Endothelial cell of umbilical vein (primary cell): ENCODE data around the gene SPHK2. TPM values are rescaled to one million over a fixed set of nuclear protein-coding genes. Genes with fewer than 3 reads are reported as not detected.

Source experiments
- BruUV-seq: library from RNA; stranded (reverse); fragments of 400-500 nt; replicated peaks from 2 replicates; lab custom pipeline; 2021; lab: Mats Ljungman, UMichigan
- CTCF ChIA-PET: fragments of 300-600, 350-600 bp; sonication (Branson Sonifier 250); formaldehyde crosslinking; loops from one replicate; lab custom pipeline; 2021; ENCODE audit warnings: antibody characterized with exemption, inconsistent platforms; lab: Charles Lee
- POLR2A ChIA-PET: fragments of 300-600, 350-600 bp; sonication (Branson Sonifier 250); formaldehyde crosslinking; loops from one replicate; lab custom pipeline; 2021; ENCODE audit warnings: antibody characterized with exemption, inconsistent platforms; lab: Charles Lee
- DNase-seq: peaks from one replicate; pipeline ENCODE4 v3.0.0-alpha.2; 2011; ENCODE audit warnings: low read depth, low spot score
- FAIRE-seq: peaks from 2 replicates; lab custom pipeline; 2011; peaks lifted over from hg19 to GRCh38; lab: Jason Lieb, UNC
- H2AFZ ChIP-seq: 2 replicates; pipeline ENCODE4 v1.6.0; 2012; ENCODE audit warnings: low read depth, low read length, control low read depth, inconsistent platforms
- H3K27ac ChIP-seq: 2 replicates; pipeline ENCODE4 v1.5.1; 2011; ENCODE audit warnings: low read depth, mild to moderate bottlenecking, control low read depth, low read length, moderate library complexity; ENCODE audit not compliant: insufficient read depth
- H3K27me3 ChIP-seq, 2 experiments: 2 replicates each; pipeline versions ENCODE4 v1.6.0 to v1.6.1; 2011; ENCODE audit warnings: low read length in 2 of 2, mixed read lengths in 1 of 2; ENCODE audit not compliant: control insufficient read depth in 2 of 2, insufficient read depth in 2 of 2
- H3K36me3 ChIP-seq, 2 experiments: 2 replicates in 1 of 2; 3 replicates in 1 of 2; pipeline ENCODE4 v1.5.1; 2011; ENCODE audit warnings: low read length in 2 of 2, mild to moderate bottlenecking in 1 of 2, moderate library complexity in 1 of 2; ENCODE audit not compliant: control insufficient read depth in 2 of 2, insufficient read depth in 2 of 2; ENCODE audit errors: extremely low read depth in 1 of 2
- H3K4me1 ChIP-seq: 3 replicates; pipeline ENCODE4 v1.5.1; 2011; ENCODE audit warnings: mild to moderate bottlenecking, low read length; ENCODE audit not compliant: control insufficient read depth, insufficient read depth; ENCODE audit errors: extremely low read depth
- H3K4me2 ChIP-seq: 2 replicates; pipeline ENCODE4 v1.6.1; 2011; ENCODE audit warnings: low read length, control low read depth, mixed read lengths; ENCODE audit not compliant: insufficient read depth
- H3K4me3 ChIP-seq, 3 experiments: fragments of 200-600 bp in 1 of 3; sonication (generic), shearing (Covaris generic) in 1 of 3; replicated peaks in 1 of 3; 2 replicates each; pipeline ENCODE4 v1.5.1; 2011 to 2016; ENCODE audit warnings: control low read depth in 3 of 3, low read length in 3 of 3, mild to moderate bottlenecking in 2 of 3, inconsistent platforms in 1 of 3, low read depth in 1 of 3, moderate library complexity in 1 of 3; ENCODE audit not compliant: insufficient read depth in 1 of 3
- H3K79me2 ChIP-seq: 2 replicates; pipeline ENCODE4 v1.6.0; 2012; ENCODE audit warnings: low read length, inconsistent platforms; ENCODE audit not compliant: control insufficient read depth, insufficient read depth
- H3K9ac ChIP-seq: replicated peaks from 2 replicates; pipeline ENCODE3; 2011; ENCODE audit warnings: low read length, control low read depth; ENCODE audit not compliant: insufficient read depth; ENCODE audit errors: extremely low read depth
- H3K9me1 ChIP-seq: replicated peaks from 3 replicates; pipeline ENCODE4 v1.6.0; 2011; ENCODE audit warnings: mild to moderate bottlenecking, low read length; ENCODE audit not compliant: control insufficient read depth, insufficient read depth; ENCODE audit errors: extremely low read depth
- H3K9me3 ChIP-seq: replicated peaks from 2 replicates; pipeline ENCODE4 v1.5.1; 2012; ENCODE audit warnings: low read length, inconsistent platforms; ENCODE audit not compliant: control insufficient read depth, insufficient read depth
- H4K20me1 ChIP-seq: replicated peaks from 2 replicates; pipeline ENCODE3; 2011; ENCODE audit warnings: mild to moderate bottlenecking, low read length; ENCODE audit not compliant: control insufficient read depth, insufficient read depth; ENCODE audit errors: extremely low read depth
- EZH2 ChIP-seq: IDR thresholded peaks from 2 replicates; pipeline ENCODE4 v1.6.1; 2012; ENCODE audit warnings: borderline replicate concordance, low read depth, mild to moderate bottlenecking, moderate library complexity, low read length, inconsistent platforms; ENCODE audit not compliant: severe bottlenecking
- GATA2 ChIP-seq: IDR thresholded peaks from 2 replicates; pipeline ENCODE4 v1.7.0; 2011; ENCODE audit warnings: low read depth, mild to moderate bottlenecking, moderate library complexity, mixed read lengths, low read length; ENCODE audit not compliant: insufficient read length, insufficient read depth
- JUN ChIP-seq: IDR thresholded peaks from 2 replicates; pipeline ENCODE4 v1.6.1; 2011; ENCODE audit warnings: borderline replicate concordance, low read depth; ENCODE audit not compliant: insufficient read length, insufficient read depth
- MAX ChIP-seq: IDR thresholded peaks from 2 replicates; pipeline ENCODE4 v1.6.1; 2011; ENCODE audit not compliant: insufficient read depth, insufficient read length
- MYC ChIP-seq: IDR thresholded peaks from one replicate; pipeline ENCODE4 v1.6.1; 2011; ENCODE audit warnings: mild to moderate bottlenecking, low read depth, low read length
- POLR2A ChIP-seq: IDR thresholded peaks from 2 replicates; pipeline ENCODE4 v1.6.1; 2012; ENCODE audit warnings: low read depth, mild to moderate bottlenecking, control low read depth, low read length
- POLR2AphosphoS5 ChIP-seq: IDR thresholded peaks from 2 replicates; pipeline ENCODE4 v1.6.1; 2012; ENCODE audit warnings: low read depth, mild to moderate bottlenecking, control low read depth, low read length, moderate library complexity; ENCODE audit not compliant: insufficient read depth
- dilution Hi-C: fragments of 300-500 bp; cut with MboI; formaldehyde crosslinking; loops from one replicate; pipeline ENCODE4 v1.15.0; 2019; ENCODE audit warnings: low sequenced_read_pairs; ENCODE audit not compliant: extremely low pct_ligation_motif_present
- intact Hi-C: fragments of 100-400 bp; cut with micrococcal nuclease; formaldehyde crosslinking; loops from one replicate; pipeline ENCODE4 v1.10.0; 2022
- polyA plus RNA-seq, 4 experiments: library from polyadenylated mRNA; depleted of rRNA in 3 of 4; stranded (reverse) in 3 of 4; unstranded in 1 of 4; fragments of >200 nt; gene quantifications; 2 replicates each; pipeline versions ENCODE4 v1.2.1 to v1.2.3, GENCODE V29; 2011 to 2012; ENCODE audit warnings: missing spikeins in 1 of 4
- total RNA-seq: library from RNA; stranded (reverse); gene quantifications from 2 replicates; pipeline ENCODE4 v1.2.3, GENCODE V29; 2021
- TF ChIP-seq, protein P1 (sequence below), 2 donors: IDR thresholded peaks; 1 replicate in 1 of 2; 2 replicates in 1 of 2; pipeline ENCODE4 v1.5.1; 2011; ENCODE audit warnings: low read length in 2 of 2, mild to moderate bottlenecking in 2 of 2, moderate library complexity in 2 of 2, control low read depth in 1 of 2, inconsistent platforms in 1 of 2, low read depth in 1 of 2; ENCODE audit not compliant: insufficient read depth in 1 of 2; ENCODE audit errors: extremely low read depth in 1 of 2

SPHK2 gene
- total and polyA plus RNA-seq, 2 donors (not counting 3 experiments of a cell fraction or from before 2014, with no cell fraction given): 20.2 to 31.1 TPM

DNA sequence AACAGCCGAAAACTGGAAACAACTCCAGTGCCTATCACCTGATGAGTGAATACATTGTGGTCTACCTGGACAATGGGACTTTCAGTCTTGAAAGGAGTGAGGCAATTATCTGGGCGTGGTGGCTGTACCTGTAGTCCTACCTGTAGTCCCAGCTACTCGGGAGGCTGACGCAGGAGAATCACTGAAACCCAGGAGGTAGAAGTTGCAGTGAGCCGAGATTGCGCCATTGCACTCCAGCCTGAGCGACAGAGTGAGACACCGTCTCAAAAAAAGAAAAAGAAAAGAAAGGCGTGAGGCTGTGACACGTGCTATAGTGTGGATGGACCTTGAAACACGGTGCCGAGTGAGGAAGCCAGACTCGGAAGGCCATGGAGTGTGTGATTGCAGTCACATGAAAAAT, 57.6 kb downstream of the SPHK2 start:
- H3K4me3 ChIP-seq: no peak overlapping the region
- no peaks in the 10 kb centered on the region for H3K9me3 ChIP-seq
- no peak overlapping the region for H3K4me2 ChIP-seq
- H3K27me3 ChIP-seq: no peaks in the 10 kb centered on the region
- CTCF ChIA-PET: interaction anchor here (1.0 to 2.6 kb wide), 6 partner anchors 11 to 159 kb away, joined by 3 to 31 read pairs (median 6); partner anchors contain the start of genes FUT2 and HSD17B14
- POLR2A ChIA-PET: no interaction called here
- H2AFZ ChIP-seq: no peak overlapping the region
- H3K79me2 ChIP-seq: no peaks in the 10 kb centered on the region
- no peaks in the 10 kb centered on the region for H4K20me1 ChIP-seq
- H3K4me1 ChIP-seq: no peaks in the 10 kb centered on the region
- H3K9ac ChIP-seq: no peak overlapping the region
- no peak overlapping the region for H3K27ac ChIP-seq
- BruUV-seq: no TSS peak
- intact Hi-C loops: no loop called here
- DNase-seq: no peak
- no peaks in the 10 kb centered on the region for H3K36me3 ChIP-seq
- no peak for TF ChIP-seq GATA2
- TF ChIP-seq, protein P1, sequence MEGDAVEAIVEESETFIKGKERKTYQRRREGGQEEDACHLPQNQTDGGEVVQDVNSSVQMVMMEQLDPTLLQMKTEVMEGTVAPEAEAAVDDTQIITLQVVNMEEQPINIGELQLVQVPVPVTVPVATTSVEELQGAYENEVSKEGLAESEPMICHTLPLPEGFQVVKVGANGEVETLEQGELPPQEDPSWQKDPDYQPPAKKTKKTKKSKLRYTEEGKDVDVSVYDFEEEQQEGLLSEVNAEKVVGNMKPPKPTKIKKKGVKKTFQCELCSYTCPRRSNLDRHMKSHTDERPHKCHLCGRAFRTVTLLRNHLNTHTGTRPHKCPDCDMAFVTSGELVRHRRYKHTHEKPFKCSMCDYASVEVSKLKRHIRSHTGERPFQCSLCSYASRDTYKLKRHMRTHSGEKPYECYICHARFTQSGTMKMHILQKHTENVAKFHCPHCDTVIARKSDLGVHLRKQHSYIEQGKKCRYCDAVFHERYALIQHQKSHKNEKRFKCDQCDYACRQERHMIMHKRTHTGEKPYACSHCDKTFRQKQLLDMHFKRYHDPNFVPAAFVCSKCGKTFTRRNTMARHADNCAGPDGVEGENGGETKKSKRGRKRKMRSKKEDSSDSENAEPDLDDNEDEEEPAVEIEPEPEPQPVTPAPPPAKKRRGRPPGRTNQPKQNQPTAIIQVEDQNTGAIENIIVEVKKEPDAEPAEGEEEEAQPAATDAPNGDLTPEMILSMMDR (IDR thresholded peaks at IDR 0.05; ENCODE audit: extremely low read depth in 1 of 2, insufficient read depth in 1 of 2, low read depth in 1 of 2, low read length in 2 of 2): no peak
- no peak for TF ChIP-seq JUN
- TF ChIP-seq POLR2A: no peak
- TF ChIP-seq MYC: no peak
- TF ChIP-seq EZH2: no peak
- no peak for TF ChIP-seq MAX
- TF ChIP-seq POLR2AphosphoS5: no peak
- H3K9me1 ChIP-seq: no peaks in the 10 kb centered on the region
- dilution Hi-C loops: no loop called here
- FAIRE-seq: no peak
